K562 (cell line): ENCODE data around the gene TBC1D17. TPM values are rescaled to one million over a fixed set of nuclear protein-coding genes. Genes with fewer than 3 reads are reported as not detected.

Experiments
- ATAC-seq: fragments of 200-7000 bp; cut with Tn5 transposase; 3 replicates; pipeline ENCODE4 v1.9.1; 2020; ENCODE audit warnings: moderate library complexity
- BruUV-seq: library from RNA; stranded (reverse); fragments of 400-500 nt; replicated peaks from 2 replicates; lab custom pipeline; 2021; lab: Mats Ljungman, UMichigan
- CTCF ChIA-PET: fragments of 300-600 bp; formaldehyde crosslinking; extraction: SDS; loops from one replicate; lab custom pipeline; 2021; ENCODE audit warnings: low intra/inter-chr PET ratio; lab: Yijun Ruan, JAX
- POLR2A ChIA-PET: fragments of 300-600, 350-650 bp; sonication (Branson Sonifier 250); formaldehyde crosslinking; extraction: SDS; loops from one replicate; lab custom pipeline; 2021; ENCODE audit warnings: antibody characterized with exemption, inconsistent platforms; lab: Yijun Ruan, JAX
- DNase-seq, 4 experiments: peaks; one replicate each; pipeline versions ENCODE4 v3.0.0 to v3.0.0-alpha.2; 2011 to 2018; ENCODE audit warnings: low spot score in 3 of 4, mixed read lengths in 3 of 4; ENCODE audit errors: extremely low read depth in 1 of 4
- FAIRE-seq: peaks from 2 replicates; lab custom pipeline; 2011; peaks lifted over from hg19 to GRCh38; lab: Jason Lieb, UNC
- H2AFZ ChIP-seq: 2 replicates; pipeline ENCODE4 v1.6.0; 2011; ENCODE audit warnings: low read depth, low read length, control low read depth, inconsistent platforms
- H3K27ac ChIP-seq: fragments of 200-600 bp; 3 replicates; pipeline ENCODE4 v1.8.0; 2011; ENCODE audit warnings: low read depth, mild to moderate bottlenecking, control low read depth, inconsistent platforms, low read length, moderate library complexity, mixed read lengths; ENCODE audit errors: extremely low read depth
- H3K27me3 ChIP-seq, 2 experiments: fragments of 300-600 bp in 1 of 2; 2 replicates in 1 of 2; 3 replicates in 1 of 2; pipeline versions ENCODE4 v1.6.0 to v1.8.0; 2011; ENCODE audit warnings: inconsistent platforms in 2 of 2, low read length in 2 of 2, mild to moderate bottlenecking in 1 of 2, mixed read lengths in 1 of 2, moderate library complexity in 1 of 2; ENCODE audit not compliant: control insufficient read depth in 2 of 2, insufficient read depth in 2 of 2
- H3K36me3 ChIP-seq: fragments of 300-600 bp; 3 replicates; pipeline ENCODE4 v1.8.0; 2011; ENCODE audit warnings: mild to moderate bottlenecking, low read length, inconsistent platforms; ENCODE audit not compliant: control insufficient read depth, insufficient read depth
- H3K4me1 ChIP-seq, 2 experiments: fragments of 200-600 bp in 1 of 2; replicated peaks in 1 of 2; 2 replicates in 1 of 2; 3 replicates in 1 of 2; pipeline versions ENCODE4 v1.5.1 to v1.8.0; 2011; ENCODE audit warnings: inconsistent platforms in 2 of 2, low read length in 2 of 2, mild to moderate bottlenecking in 1 of 2, mixed read lengths in 1 of 2, moderate library complexity in 1 of 2; ENCODE audit not compliant: control insufficient read depth in 2 of 2, insufficient read depth in 2 of 2
- H3K4me2 ChIP-seq: 2 replicates; pipeline ENCODE4 v1.6.1; 2011; ENCODE audit warnings: low read length, control low read depth, inconsistent platforms, mixed read lengths; ENCODE audit not compliant: insufficient read depth
- H3K4me3 ChIP-seq: fragments of 200-600 bp; sonication (generic), shearing (Covaris generic); 2 replicates; pipeline ENCODE4 v1.5.1; 2016; ENCODE audit warnings: control low read depth, inconsistent platforms
- H3K79me2 ChIP-seq: fragments of 200-600 bp; 3 replicates; pipeline ENCODE4 v1.8.0; 2011; ENCODE audit warnings: low read length, inconsistent platforms; ENCODE audit not compliant: control insufficient read depth, insufficient read depth
- H3K9ac ChIP-seq, 2 experiments: 2 replicates each; pipeline versions ENCODE4 v1.6.0 to v1.6.1; 2011; ENCODE audit warnings: low read depth in 2 of 2, low read length in 2 of 2, control low read depth in 1 of 2, inconsistent platforms in 1 of 2, mild to moderate bottlenecking in 1 of 2, mixed read lengths in 1 of 2; ENCODE audit not compliant: insufficient read depth in 1 of 2
- H3K9me1 ChIP-seq: one replicate; pipeline ENCODE4 v1.6.0; 2011; ENCODE audit warnings: inconsistent platforms, mild to moderate bottlenecking, low read length, moderate library complexity; ENCODE audit not compliant: control insufficient read depth, insufficient read depth
- H3K9me3 ChIP-seq: replicated peaks from 2 replicates; pipeline ENCODE4 v1.5.1; 2011; ENCODE audit warnings: low read depth, low read length, inconsistent platforms; ENCODE audit not compliant: control insufficient read depth, insufficient read depth
- H4K20me1 ChIP-seq: replicated peaks from 2 replicates; pipeline ENCODE4 v1.6.1; 2011; ENCODE audit warnings: low read length, inconsistent platforms, mixed read lengths; ENCODE audit not compliant: control insufficient read depth, insufficient read depth
- CCAR2 ChIP-seq: fragments of 200-400 bp; formaldehyde crosslinking; IDR thresholded peaks from 2 replicates; pipeline ENCODE4 v1.6.1; 2017; ENCODE audit warnings: mild to moderate bottlenecking, low read depth, low read length
- MYNN ChIP-seq, 2 experiments: sonication (generic); formaldehyde crosslinking in 1 of 2; IDR thresholded peaks; 2 replicates each; pipeline versions ENCODE4 v1.5.0 to v1.6.1; 2016 to 2020; ENCODE audit warnings: antibody characterized with exemption in 1 of 2, missing genetic modification reagents in 1 of 2
- NRF1 ChIP-seq, 2 experiments: fragments of 450-650 bp; IDR thresholded peaks in 1 of 2; conservative IDR thresholded peaks in 1 of 2; 2 replicates each; pipeline ENCODE4 v1.6.1; 2014; ENCODE audit warnings: mild to moderate bottlenecking in 2 of 2
- ZNF24 ChIP-seq: fragments of 450-650 bp; IDR thresholded peaks from 2 replicates; pipeline ENCODE4 v1.6.1; 2016
- WGBS: fragments of 100-300 bp; shearing (Covaris generic); methylation state at CpG from one replicate; pipeline ENCODE4 v1.1.6; 2016; ENCODE audit warnings: low coverage, mixed read lengths; ENCODE audit not compliant: insufficient coverage; ENCODE audit errors: missing lambda C conversion rate; 5-methylcytosine and 5-hydroxymethylcytosine counted together
- in situ Hi-C: fragments of 300-500 bp; cut with MboI; formaldehyde crosslinking; loops from 4 replicates; pipeline ENCODE4 v1.15.0; 2018; ENCODE audit warnings: inconsistent platforms, mixed read lengths
- intact Hi-C: fragments of 100-400 bp; cut with micrococcal nuclease; formaldehyde crosslinking; loops from 2 replicates; pipeline ENCODE4 v1.14.2; 2022
- polyA plus RNA-seq, 8 experiments: library from polyadenylated mRNA; depleted of rRNA in 4 of 8; stranded (reverse) in 5 of 8; unstranded in 3 of 8; fragments of >200 nt; fragmentation: Nextera tagmentation in 2 of 8; fragmentation: Illumina TruSeq in 1 of 8; extraction: Ambion mirVana in 2 of 8; extraction: Trizol in 1 of 8; gene quantifications; 2 replicates each; pipeline versions ENCODE4 v1.2.1 to v1.2.3, GENCODE V29; 2011 to 2014; ENCODE audit warnings: inconsistent platforms in 1 of 8, missing spikeins in 1 of 8
- total RNA-seq, 7 experiments: library from RNA; depleted of rRNA in 6 of 7; stranded (reverse); fragments of >200 nt in 6 of 7; fragmentation: Illumina TruSeq in 2 of 7; extraction: Trizol in 2 of 7; gene quantifications; 2 replicates each; pipeline versions ENCODE4 v1.2.1 to v1.2.3, GENCODE V29; 2011 to 2021; ENCODE audit warnings: low replicate concordance in 1 of 7
- TF ChIP-seq, protein P1 (sequence below): fragments of 250-450 bp; sonication (Bioruptor Pico); IDR thresholded peaks from 2 replicates; pipeline ENCODE4 v1.8.0; 2022; ENCODE audit warnings: inconsistent platforms, mild to moderate bottlenecking, moderate library complexity, borderline replicate concordance
- TF ChIP-seq, protein P2 (sequence below): sonication (generic); formaldehyde crosslinking; IDR thresholded peaks from 2 replicates; pipeline ENCODE4 v1.8.1; 2023; ENCODE audit warnings: mild to moderate bottlenecking, missing genetic modification reagents

TBC1D17 gene
- total and polyA plus RNA-seq, 9 of the 15 experiments (the other 6 are each of a cell fraction or from before 2014, with no cell fraction given), result 0.42 to 16.0 (median 3.8) TPM

DNA sequence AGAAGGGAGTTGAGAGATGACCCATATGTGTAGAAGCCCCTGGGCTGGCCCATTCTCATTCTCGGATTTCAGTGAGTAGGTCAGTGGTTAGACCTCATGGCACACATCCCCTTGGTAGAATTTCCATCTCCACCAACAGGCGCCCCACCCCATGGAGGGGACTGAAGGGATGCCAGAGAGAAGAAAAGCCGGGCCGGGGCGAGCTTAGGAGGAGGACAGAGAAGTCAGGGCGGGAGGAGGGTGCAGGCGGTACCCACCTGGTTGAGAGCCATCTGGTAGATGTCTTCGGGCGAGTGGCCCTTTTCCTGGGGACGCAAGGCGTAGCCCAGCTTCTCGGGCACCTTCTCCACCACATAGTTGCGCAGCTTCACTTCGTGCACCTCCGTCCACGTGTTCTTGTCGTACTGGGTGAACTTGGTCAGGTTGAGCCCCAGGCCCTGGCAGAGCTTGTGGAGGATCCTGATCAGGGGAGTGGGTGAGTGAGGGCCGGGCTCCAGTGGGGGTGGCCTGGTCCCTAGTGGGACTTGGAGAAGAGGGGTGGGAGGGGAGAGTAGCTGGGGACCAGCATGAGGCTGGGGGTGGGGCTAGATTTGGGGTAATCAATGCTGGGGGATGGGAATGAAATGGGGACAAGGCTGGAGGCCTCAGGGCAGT lies 16.6 kb downstream of the TBC1D17 start (continued):
- TF ChIP-seq, protein P1, sequence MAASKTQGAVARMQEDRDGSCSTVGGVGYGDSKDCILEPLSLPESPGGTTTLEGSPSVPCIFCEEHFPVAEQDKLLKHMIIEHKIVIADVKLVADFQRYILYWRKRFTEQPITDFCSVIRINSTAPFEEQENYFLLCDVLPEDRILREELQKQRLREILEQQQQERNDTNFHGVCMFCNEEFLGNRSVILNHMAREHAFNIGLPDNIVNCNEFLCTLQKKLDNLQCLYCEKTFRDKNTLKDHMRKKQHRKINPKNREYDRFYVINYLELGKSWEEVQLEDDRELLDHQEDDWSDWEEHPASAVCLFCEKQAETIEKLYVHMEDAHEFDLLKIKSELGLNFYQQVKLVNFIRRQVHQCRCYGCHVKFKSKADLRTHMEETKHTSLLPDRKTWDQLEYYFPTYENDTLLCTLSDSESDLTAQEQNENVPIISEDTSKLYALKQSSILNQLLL (CRISPR knock-in tag), result no peak
- no peak for TF ChIP-seq MYNN (IDR thresholded peaks at IDR 0.05)
- TF ChIP-seq MYNN (CRISPR knock-in tag; IDR thresholded peaks at IDR 0.05), result no peak
- no peak for TF ChIP-seq CCAR2

DNA sequence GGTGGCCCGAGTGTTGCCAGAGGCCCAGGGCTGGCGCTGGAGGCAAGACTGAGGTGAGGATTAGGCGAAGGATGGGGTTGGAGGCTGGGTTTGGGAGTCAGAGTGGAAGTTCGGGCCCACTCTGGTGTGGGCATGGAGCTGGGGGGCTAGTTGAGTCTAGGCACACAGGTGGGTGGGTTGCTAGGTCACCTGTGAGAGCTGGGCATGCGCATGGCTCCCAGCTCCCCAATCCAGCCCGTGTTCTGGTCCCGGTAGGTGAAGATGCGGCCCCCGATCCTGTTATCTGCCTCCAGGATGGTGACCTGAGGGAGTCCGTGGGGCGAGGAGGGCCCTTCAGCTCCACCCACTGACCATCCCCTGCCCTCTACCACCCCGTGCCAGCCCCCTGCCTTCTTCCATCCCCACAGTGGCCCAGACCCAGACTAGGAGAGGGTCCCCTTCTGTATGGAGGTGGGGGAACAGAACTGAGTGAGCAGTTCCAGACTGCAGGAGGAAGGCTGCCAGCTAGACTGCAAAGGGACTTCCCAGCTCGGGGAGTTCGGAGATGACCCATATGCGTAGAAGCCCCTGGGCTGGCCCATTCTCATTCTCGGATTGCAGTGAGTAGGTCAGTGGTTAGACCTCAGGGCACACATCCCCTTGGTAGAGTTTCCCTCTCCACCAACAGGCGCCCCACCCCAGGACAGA lies 17.5 kb downstream of the TBC1D17 start:
- H3K27me3 ChIP-seq, result peaks cover 2 to 14% of the 10 kb centered on the region in 2 experiments; a peak in 3 of 5 replicates
- peaks cover 7% of the 10 kb centered on the region for H3K9me1 ChIP-seq
- H3K9me3 ChIP-seq, result no peaks in the 10 kb centered on the region
- peak overlapping the region in 1 of 2 experiments; percentile 43; a peak in 1 of 4 replicates for H3K9ac ChIP-seq
- POLR2A ChIA-PET, result interaction anchor here (0.9 to 2.1 kb wide), 7 partner anchors 8 to 45 kb away, joined by 3 to 8 read pairs (median 4); no protein-coding TSS in a partner anchor
- 19% methylated on average over 16 of the region's 17 CpGs for WGBS
- no TSS peak for BruUV-seq
- no peak overlapping the region for H3K4me2 ChIP-seq
- no peaks in the 10 kb centered on the region for H3K36me3 ChIP-seq
- no peak for DNase-seq
- intact Hi-C loops (no loop called here), in situ Hi-C loops (loop anchor here (5.0 kb wide), 1 partner anchor 87 kb away; no protein-coding TSS in a partner anchor)
- FAIRE-seq, result no peak
- TF ChIP-seq ZNF24 (no peak), NRF1 (conservative IDR thresholded peaks at IDR 0.05 in 1 of 2, IDR thresholded peaks at IDR 0.05 in 1 of 2) (peak; percentile 57 to 62; a peak in 3 of 4 replicates)
- TF ChIP-seq, protein P2, sequence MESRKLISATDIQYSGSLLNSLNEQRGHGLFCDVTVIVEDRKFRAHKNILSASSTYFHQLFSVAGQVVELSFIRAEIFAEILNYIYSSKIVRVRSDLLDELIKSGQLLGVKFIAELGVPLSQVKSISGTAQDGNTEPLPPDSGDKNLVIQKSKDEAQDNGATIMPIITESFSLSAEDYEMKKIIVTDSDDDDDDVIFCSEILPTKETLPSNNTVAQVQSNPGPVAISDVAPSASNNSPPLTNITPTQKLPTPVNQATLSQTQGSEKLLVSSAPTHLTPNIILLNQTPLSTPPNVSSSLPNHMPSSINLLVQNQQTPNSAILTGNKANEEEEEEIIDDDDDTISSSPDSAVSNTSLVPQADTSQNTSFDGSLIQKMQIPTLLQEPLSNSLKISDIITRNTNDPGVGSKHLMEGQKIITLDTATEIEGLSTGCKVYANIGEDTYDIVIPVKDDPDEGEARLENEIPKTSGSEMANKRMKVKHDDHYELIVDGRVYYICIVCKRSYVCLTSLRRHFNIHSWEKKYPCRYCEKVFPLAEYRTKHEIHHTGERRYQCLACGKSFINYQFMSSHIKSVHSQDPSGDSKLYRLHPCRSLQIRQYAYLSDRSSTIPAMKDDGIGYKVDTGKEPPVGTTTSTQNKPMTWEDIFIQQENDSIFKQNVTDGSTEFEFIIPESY (CRISPR knock-in tag), result no peak
- peaks cover 3% of the 10 kb centered on the region; the same call in 1 of the 2 replicates for H4K20me1 ChIP-seq
- H2AFZ ChIP-seq, result no peak overlapping the region
- H3K4me1 ChIP-seq, result peaks cover 4 to 44% of the 10 kb centered on the region in 2 experiments; a peak in 4 of 5 replicates
- H3K27ac ChIP-seq, result no peak overlapping the region
- no peaks in the 10 kb centered on the region for H3K79me2 ChIP-seq
- ATAC-seq, result no peak
- CTCF ChIA-PET, result no interaction called here
- H3K4me3 ChIP-seq, result no peak overlapping the region
